Endothelial cell of umbilical vein (primary cell): Measurements from ENCODE around the gene IL16. TPM values are rescaled to one million over a fixed set of nuclear protein-coding genes. Genes with fewer than 3 reads are reported as not detected.

Experiments used
- BruUV-seq: library from RNA; stranded (reverse); fragments of 400-500 nt; replicated peaks from 2 replicates; lab custom pipeline; 2021; lab: Mats Ljungman, UMichigan
- CTCF ChIA-PET: fragments of 300-600, 350-600 bp; sonication (Branson Sonifier 250); formaldehyde crosslinking; loops from one replicate; lab custom pipeline; 2021; ENCODE audit warnings: antibody characterized with exemption, inconsistent platforms; lab: Charles Lee
- POLR2A ChIA-PET: fragments of 300-600, 350-600 bp; sonication (Branson Sonifier 250); formaldehyde crosslinking; loops from one replicate; lab custom pipeline; 2021; ENCODE audit warnings: antibody characterized with exemption, inconsistent platforms; lab: Charles Lee
- DNase-seq: peaks from one replicate; pipeline ENCODE4 v3.0.0-alpha.2; 2011; ENCODE audit warnings: low read depth, low spot score
- FAIRE-seq: peaks from 2 replicates; lab custom pipeline; 2011; peaks lifted over from hg19 to GRCh38; lab: Jason Lieb, UNC
- H2AFZ ChIP-seq: 2 replicates; pipeline ENCODE4 v1.6.0; 2012; ENCODE audit warnings: low read depth, low read length, control low read depth, inconsistent platforms
- H3K27ac ChIP-seq: 2 replicates; pipeline ENCODE4 v1.5.1; 2011; ENCODE audit warnings: low read depth, mild to moderate bottlenecking, control low read depth, low read length, moderate library complexity; ENCODE audit not compliant: insufficient read depth
- H3K27me3 ChIP-seq, 2 experiments: 2 replicates each; pipeline versions ENCODE4 v1.6.0 to v1.6.1; 2011; ENCODE audit warnings: low read length in 2 of 2, mixed read lengths in 1 of 2; ENCODE audit not compliant: control insufficient read depth in 2 of 2, insufficient read depth in 2 of 2
- H3K36me3 ChIP-seq, 2 experiments: 2 replicates in 1 of 2; 3 replicates in 1 of 2; pipeline ENCODE4 v1.5.1; 2011; ENCODE audit warnings: low read length in 2 of 2, mild to moderate bottlenecking in 1 of 2, moderate library complexity in 1 of 2; ENCODE audit not compliant: control insufficient read depth in 2 of 2, insufficient read depth in 2 of 2; ENCODE audit errors: extremely low read depth in 1 of 2
- H3K4me1 ChIP-seq: 3 replicates; pipeline ENCODE4 v1.5.1; 2011; ENCODE audit warnings: mild to moderate bottlenecking, low read length; ENCODE audit not compliant: control insufficient read depth, insufficient read depth; ENCODE audit errors: extremely low read depth
- H3K4me2 ChIP-seq: 2 replicates; pipeline ENCODE4 v1.6.1; 2011; ENCODE audit warnings: low read length, control low read depth, mixed read lengths; ENCODE audit not compliant: insufficient read depth
- H3K4me3 ChIP-seq, 3 experiments: fragments of 200-600 bp in 1 of 3; sonication (generic), shearing (Covaris generic) in 1 of 3; replicated peaks in 1 of 3; 2 replicates each; pipeline ENCODE4 v1.5.1; 2011 to 2016; ENCODE audit warnings: control low read depth in 3 of 3, low read length in 3 of 3, mild to moderate bottlenecking in 2 of 3, inconsistent platforms in 1 of 3, low read depth in 1 of 3, moderate library complexity in 1 of 3; ENCODE audit not compliant: insufficient read depth in 1 of 3
- H3K79me2 ChIP-seq: 2 replicates; pipeline ENCODE4 v1.6.0; 2012; ENCODE audit warnings: low read length, inconsistent platforms; ENCODE audit not compliant: control insufficient read depth, insufficient read depth
- H3K9ac ChIP-seq: replicated peaks from 2 replicates; pipeline ENCODE3; 2011; ENCODE audit warnings: low read length, control low read depth; ENCODE audit not compliant: insufficient read depth; ENCODE audit errors: extremely low read depth
- H3K9me1 ChIP-seq: replicated peaks from 3 replicates; pipeline ENCODE4 v1.6.0; 2011; ENCODE audit warnings: mild to moderate bottlenecking, low read length; ENCODE audit not compliant: control insufficient read depth, insufficient read depth; ENCODE audit errors: extremely low read depth
- H3K9me3 ChIP-seq: replicated peaks from 2 replicates; pipeline ENCODE4 v1.5.1; 2012; ENCODE audit warnings: low read length, inconsistent platforms; ENCODE audit not compliant: control insufficient read depth, insufficient read depth
- H4K20me1 ChIP-seq: replicated peaks from 2 replicates; pipeline ENCODE3; 2011; ENCODE audit warnings: mild to moderate bottlenecking, low read length; ENCODE audit not compliant: control insufficient read depth, insufficient read depth; ENCODE audit errors: extremely low read depth
- EZH2 ChIP-seq: IDR thresholded peaks from 2 replicates; pipeline ENCODE4 v1.6.1; 2012; ENCODE audit warnings: borderline replicate concordance, low read depth, mild to moderate bottlenecking, moderate library complexity, low read length, inconsistent platforms; ENCODE audit not compliant: severe bottlenecking
- FOS ChIP-seq: IDR thresholded peaks from 2 replicates; pipeline ENCODE4 v1.6.1; 2011; ENCODE audit warnings: mild to moderate bottlenecking, low read length, moderate library complexity, borderline replicate concordance; ENCODE audit not compliant: insufficient read depth
- GATA2 ChIP-seq: IDR thresholded peaks from 2 replicates; pipeline ENCODE4 v1.7.0; 2011; ENCODE audit warnings: low read depth, mild to moderate bottlenecking, moderate library complexity, mixed read lengths, low read length; ENCODE audit not compliant: insufficient read length, insufficient read depth
- JUN ChIP-seq: IDR thresholded peaks from 2 replicates; pipeline ENCODE4 v1.6.1; 2011; ENCODE audit warnings: borderline replicate concordance, low read depth; ENCODE audit not compliant: insufficient read length, insufficient read depth
- MYC ChIP-seq: IDR thresholded peaks from one replicate; pipeline ENCODE4 v1.6.1; 2011; ENCODE audit warnings: mild to moderate bottlenecking, low read depth, low read length
- POLR2A ChIP-seq: IDR thresholded peaks from 2 replicates; pipeline ENCODE4 v1.6.1; 2012; ENCODE audit warnings: low read depth, mild to moderate bottlenecking, control low read depth, low read length
- POLR2AphosphoS5 ChIP-seq: IDR thresholded peaks from 2 replicates; pipeline ENCODE4 v1.6.1; 2012; ENCODE audit warnings: low read depth, mild to moderate bottlenecking, control low read depth, low read length, moderate library complexity; ENCODE audit not compliant: insufficient read depth
- dilution Hi-C: fragments of 300-500 bp; cut with MboI; formaldehyde crosslinking; loops from one replicate; pipeline ENCODE4 v1.15.0; 2019; ENCODE audit warnings: low sequenced_read_pairs; ENCODE audit not compliant: extremely low pct_ligation_motif_present
- intact Hi-C: fragments of 100-400 bp; cut with micrococcal nuclease; formaldehyde crosslinking; loops from one replicate; pipeline ENCODE4 v1.10.0; 2022
- polyA plus RNA-seq, 4 experiments: library from polyadenylated mRNA; depleted of rRNA in 3 of 4; stranded (reverse) in 3 of 4; unstranded in 1 of 4; fragments of >200 nt; gene quantifications; 2 replicates each; pipeline versions ENCODE4 v1.2.1 to v1.2.3, GENCODE V29; 2011 to 2012; ENCODE audit warnings: missing spikeins in 1 of 4
- total RNA-seq: library from RNA; stranded (reverse); gene quantifications from 2 replicates; pipeline ENCODE4 v1.2.3, GENCODE V29; 2021
- TF ChIP-seq, protein P1 (sequence below), 2 donors: IDR thresholded peaks; 1 replicate in 1 of 2; 2 replicates in 1 of 2; pipeline ENCODE4 v1.5.1; 2011; ENCODE audit warnings: low read length in 2 of 2, mild to moderate bottlenecking in 2 of 2, moderate library complexity in 2 of 2, control low read depth in 1 of 2, inconsistent platforms in 1 of 2, low read depth in 1 of 2; ENCODE audit not compliant: insufficient read depth in 1 of 2; ENCODE audit errors: extremely low read depth in 1 of 2
- TF ChIP-seq, protein P2 (sequence below): IDR thresholded peaks from 2 replicates; pipeline ENCODE4 v1.6.1; 2011; ENCODE audit not compliant: insufficient read depth, insufficient read length

The IL16 gene
- total and polyA plus RNA-seq, 2 donors (not counting 3 experiments of a cell fraction or from before 2014, with no cell fraction given), result 0.29 to 2.1 TPM

DNA sequence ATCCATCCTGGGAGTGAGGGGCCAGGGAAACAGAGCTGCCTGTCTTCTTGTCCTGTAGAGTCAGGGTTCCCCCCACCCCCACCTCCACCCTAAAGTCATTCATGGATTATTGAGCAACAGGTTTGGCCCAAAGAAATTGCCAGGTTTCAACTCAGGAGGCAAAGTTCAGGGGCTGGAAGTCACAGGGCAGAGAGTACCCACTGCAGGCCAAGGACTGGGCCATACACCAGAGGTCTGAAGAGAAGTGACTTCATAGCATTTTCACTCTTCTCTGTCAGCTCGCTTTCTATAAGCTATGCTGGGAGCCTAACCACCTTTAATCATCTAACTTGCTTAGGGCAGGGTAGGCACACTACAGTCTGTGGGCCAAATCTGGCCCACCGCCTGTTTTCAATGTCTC lies 77.2 kb downstream of the IL16 start:
- DNase-seq, result no peak
- Histone ChIP-seq H3K9me1 (no peaks in the 10 kb centered on the region), H3K4me1 (no peaks in the 10 kb centered on the region), H3K27me3 (peaks cover 7 to 12% of the 10 kb centered on the region in 2 experiments), H3K4me2 (no peak overlapping the region), H2AFZ (no peak overlapping the region), H3K79me2 (no peaks in the 10 kb centered on the region), H3K9ac (no peak overlapping the region), H3K4me3 (no peak overlapping the region), H3K9me3 (no peaks in the 10 kb centered on the region), H3K36me3 (no peaks in the 10 kb centered on the region), H3K27ac (no peak overlapping the region), H4K20me1 (no peaks in the 10 kb centered on the region)
- dilution Hi-C loops (no loop called here), intact Hi-C loops (loop anchor here (10.0 kb wide), 1 partner anchor 771 kb away; the partner anchor contains the start of gene MEX3B)
- FAIRE-seq, result no peak
- BruUV-seq, result no TSS peak
- TF ChIP-seq MYC, result no peak
- no peak for TF ChIP-seq POLR2AphosphoS5
- TF ChIP-seq POLR2A, result no peak
- no peak for TF ChIP-seq EZH2
- TF ChIP-seq GATA2, result no peak
- TF ChIP-seq, protein P1, sequence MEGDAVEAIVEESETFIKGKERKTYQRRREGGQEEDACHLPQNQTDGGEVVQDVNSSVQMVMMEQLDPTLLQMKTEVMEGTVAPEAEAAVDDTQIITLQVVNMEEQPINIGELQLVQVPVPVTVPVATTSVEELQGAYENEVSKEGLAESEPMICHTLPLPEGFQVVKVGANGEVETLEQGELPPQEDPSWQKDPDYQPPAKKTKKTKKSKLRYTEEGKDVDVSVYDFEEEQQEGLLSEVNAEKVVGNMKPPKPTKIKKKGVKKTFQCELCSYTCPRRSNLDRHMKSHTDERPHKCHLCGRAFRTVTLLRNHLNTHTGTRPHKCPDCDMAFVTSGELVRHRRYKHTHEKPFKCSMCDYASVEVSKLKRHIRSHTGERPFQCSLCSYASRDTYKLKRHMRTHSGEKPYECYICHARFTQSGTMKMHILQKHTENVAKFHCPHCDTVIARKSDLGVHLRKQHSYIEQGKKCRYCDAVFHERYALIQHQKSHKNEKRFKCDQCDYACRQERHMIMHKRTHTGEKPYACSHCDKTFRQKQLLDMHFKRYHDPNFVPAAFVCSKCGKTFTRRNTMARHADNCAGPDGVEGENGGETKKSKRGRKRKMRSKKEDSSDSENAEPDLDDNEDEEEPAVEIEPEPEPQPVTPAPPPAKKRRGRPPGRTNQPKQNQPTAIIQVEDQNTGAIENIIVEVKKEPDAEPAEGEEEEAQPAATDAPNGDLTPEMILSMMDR (IDR thresholded peaks at IDR 0.05; ENCODE audit: extremely low read depth in 1 of 2, insufficient read depth in 1 of 2, low read depth in 1 of 2, low read length in 2 of 2), result no peak
- no peak for TF ChIP-seq JUN
- TF ChIP-seq FOS, result no peak
- TF ChIP-seq, protein P2, sequence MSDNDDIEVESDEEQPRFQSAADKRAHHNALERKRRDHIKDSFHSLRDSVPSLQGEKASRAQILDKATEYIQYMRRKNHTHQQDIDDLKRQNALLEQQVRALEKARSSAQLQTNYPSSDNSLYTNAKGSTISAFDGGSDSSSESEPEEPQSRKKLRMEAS, result no peak
- ChIA-PET CTCF (interaction anchor here (0.7 to 5.5 kb wide), 8 partner anchors 8 to 126 kb away, joined by 3 to 142 read pairs (median 11); no protein-coding TSS in a partner anchor), POLR2A (no interaction called here)
